Measurements from ENCODE around the gene MAGI2.

- TF ChIP-seq CTCF (IDR thresholded peaks at IDR 0.05) (no peak), POLR2A (IDR thresholded peaks at IDR 0.05) (no peak), EP300 (IDR thresholded peaks at IDR 0.05) (no peak)
These were observed 733.4 kb downstream of the MAGI2 start for GRCh38 chr7:78720066-78720465.

Measured in ovary (tissue), 3 donors.